Stimulated activated CD4-positive, alpha-beta T cell treated with anti-CD3 and anti-CD28 coated beads, Interleukin-1b, Interleukin-23, amount 100 ng/mL, for 4 hours (primary cell): Measurements from ENCODE around the gene B3GAT1.

Source experiments
- DNase-seq, 2 donors: peaks; one replicate each; pipeline ENCODE4 v3.0.0-alpha.2; 2020; ENCODE audit warnings: low read depth in 2 of 2

B3GAT1 gene

DNA sequence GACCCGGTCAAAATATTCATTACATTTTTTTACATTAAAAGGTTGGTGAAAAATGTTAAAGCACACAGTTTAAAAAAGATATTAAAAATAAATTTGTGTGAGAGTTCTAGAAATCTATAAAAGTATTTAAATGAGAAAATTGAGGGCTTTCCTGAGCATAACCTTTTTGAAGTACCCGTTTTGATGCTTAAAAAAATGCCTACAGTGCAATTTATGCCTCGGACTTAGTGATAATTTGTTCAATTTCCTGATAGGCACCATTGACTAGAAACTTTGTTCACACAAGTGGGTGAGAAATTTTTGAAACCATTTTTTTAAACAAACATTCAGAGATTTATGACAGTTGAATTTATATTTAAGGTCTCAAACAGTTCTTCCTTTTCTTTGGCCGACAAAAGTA lies 29.7 kb upstream of the B3GAT1 start:
- DNase-seq, result no peak

DNA sequence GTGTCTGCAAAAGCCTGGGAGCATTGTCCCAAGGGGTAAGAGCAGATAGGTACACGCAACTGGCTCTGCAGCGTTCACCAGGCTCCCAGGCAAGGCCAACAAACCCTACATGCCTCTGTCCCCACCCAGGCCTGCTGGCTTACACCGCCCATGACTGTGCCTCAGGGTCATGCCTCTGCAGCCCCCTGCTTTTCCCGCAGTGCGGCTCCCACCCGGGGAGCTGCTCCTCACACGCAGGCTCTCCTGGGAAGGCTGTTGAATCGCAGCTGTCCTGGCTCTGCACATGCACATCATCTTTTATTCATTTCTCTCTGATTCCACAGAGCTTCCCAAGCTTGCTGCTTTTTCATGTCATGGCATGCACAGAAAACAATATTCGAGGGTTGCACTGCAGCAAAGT lies 29.2 kb upstream of the B3GAT1 start:
- no peak for DNase-seq

- no peak for DNase-seq
These were observed 28.8 kb upstream of the B3GAT1 start for GRCh38 chr11:134440851-134441250.

GRCh38 chr11:134438542-134439537 lies 26.8 kb upstream of the B3GAT1 start:
- no peak for DNase-seq

DNA sequence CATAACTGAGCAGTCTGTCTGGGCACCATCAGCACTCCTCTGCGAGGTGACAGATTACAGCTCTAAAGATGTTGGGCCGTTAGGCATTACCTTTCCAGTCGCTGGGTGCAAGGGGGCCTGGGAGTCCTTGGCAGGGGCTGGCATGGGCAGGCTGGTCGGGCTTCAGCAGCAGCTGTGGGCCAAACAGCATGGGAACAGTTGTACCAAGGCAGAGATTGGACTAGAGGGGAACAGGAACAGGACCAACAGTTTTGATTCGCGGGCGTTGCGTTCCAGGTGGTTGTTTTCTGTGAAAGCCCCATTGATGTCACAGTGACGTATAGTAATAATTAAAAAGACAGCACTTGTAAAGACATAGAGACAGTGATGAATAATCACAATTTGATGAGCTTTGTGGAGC lies 25.8 kb upstream of the B3GAT1 start:
- no peak for DNase-seq

GRCh38 chr11:134436781-134437180 lies 24.7 kb upstream of the B3GAT1 start:
- DNase-seq, result no peak

DNA sequence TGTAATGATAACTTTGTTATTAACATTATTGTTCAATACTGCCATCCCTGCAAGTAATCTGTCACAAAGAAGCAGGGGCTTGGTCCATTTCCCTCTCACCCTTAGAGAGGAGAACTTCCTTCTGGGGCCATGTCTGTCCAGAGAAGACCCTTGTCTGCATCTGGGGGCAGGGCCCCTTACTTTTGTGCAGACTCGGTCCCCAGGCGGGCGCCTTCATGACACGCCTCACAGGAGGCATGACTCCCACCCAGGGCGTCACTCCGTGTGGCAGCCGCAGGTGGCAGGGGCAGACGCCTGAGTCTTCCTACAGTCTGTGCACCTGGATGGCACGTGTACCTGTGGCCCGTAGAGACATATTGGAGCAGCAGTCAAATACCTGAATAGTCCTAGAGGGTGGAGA lies 21.8 kb upstream of the B3GAT1 start:
- DNase-seq, result no peak

DNA sequence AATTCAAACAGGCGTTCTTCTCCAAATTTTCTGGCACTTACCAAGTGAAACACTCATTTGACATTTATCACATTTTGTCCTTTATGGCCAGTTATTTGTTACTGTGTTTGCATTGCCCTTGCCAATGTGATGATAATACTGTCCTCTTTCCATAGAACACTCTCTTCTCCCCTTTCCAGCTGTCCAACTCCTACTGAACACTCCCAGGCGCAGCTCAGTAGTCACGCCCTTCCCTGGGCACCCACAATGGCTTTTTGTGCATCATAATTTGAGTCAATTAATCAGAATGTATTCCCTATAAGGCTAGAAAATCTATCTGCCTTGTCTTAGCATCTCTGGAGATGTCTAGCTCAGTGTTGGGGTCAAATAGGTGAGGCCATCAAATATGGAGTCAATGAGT lies 21.2 kb upstream of the B3GAT1 start:
- DNase-seq, result no peak

- DNase-seq, result no peak
These were observed 20.7 kb upstream of the B3GAT1 start for GRCh38 chr11:134432776-134433175.

DNA sequence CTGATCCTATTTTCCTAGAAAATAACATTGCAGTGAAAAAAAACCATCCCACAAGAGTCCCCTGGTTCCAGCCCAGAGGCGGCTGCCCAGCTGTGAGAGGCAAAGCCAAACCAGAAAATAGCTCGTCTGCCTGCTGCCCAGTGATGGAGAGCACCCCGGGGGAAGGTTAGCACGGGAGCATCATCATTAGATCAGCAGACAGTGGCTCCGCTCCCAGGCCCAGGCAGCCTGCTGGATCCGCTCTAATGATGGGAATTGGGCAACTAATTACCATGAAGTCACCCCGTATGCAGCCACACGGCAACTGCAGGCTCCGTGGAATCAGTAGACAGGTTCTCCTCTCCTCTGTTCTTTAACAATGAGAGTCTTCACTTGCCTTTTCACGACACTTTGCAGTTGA lies 17.1 kb upstream of the B3GAT1 start:
- DNase-seq, result no peak

DNA sequence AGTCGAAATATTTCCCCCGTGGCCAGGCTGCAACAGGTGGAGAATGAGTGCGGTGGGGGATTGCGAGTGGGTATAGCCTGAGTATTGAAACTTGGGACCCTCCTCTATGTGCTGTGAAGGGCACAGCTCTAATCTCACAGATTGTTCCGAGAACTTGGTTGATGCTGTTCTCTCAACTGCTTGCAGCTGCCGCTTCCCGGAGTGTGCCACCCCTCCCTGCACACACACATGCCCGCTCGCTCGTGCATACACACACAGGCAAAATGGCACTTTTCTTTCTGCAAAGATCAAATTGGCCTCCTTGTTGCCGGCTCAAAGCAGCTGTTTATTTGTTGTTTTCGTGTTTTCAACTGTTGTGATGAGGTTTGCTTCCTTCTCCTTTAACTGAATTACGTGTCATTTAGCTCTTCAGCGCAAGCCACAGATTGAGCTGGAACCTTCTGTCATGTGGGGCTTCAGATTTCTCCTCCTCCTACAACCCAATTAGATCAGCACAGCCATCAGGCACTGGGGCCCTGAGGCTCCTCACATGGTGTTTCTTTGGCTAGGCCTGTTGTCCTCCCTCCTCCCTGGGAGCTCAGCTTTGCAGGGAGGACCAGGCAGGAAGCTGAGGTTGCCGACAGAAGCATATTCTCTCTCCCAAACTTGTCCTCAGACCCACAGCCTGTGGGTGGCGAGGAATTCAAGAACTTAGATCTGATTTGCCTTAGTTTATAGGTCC lies 13.9 kb upstream of the B3GAT1 start:
- DNase-seq, result no peak

GRCh38 chr11:134425413-134425812 lies 13.4 kb upstream of the B3GAT1 start:
- DNase-seq, result no peak

GRCh38 chr11:134423106-134423505 lies 11.1 kb upstream of the B3GAT1 start:
- no peak for DNase-seq

DNA sequence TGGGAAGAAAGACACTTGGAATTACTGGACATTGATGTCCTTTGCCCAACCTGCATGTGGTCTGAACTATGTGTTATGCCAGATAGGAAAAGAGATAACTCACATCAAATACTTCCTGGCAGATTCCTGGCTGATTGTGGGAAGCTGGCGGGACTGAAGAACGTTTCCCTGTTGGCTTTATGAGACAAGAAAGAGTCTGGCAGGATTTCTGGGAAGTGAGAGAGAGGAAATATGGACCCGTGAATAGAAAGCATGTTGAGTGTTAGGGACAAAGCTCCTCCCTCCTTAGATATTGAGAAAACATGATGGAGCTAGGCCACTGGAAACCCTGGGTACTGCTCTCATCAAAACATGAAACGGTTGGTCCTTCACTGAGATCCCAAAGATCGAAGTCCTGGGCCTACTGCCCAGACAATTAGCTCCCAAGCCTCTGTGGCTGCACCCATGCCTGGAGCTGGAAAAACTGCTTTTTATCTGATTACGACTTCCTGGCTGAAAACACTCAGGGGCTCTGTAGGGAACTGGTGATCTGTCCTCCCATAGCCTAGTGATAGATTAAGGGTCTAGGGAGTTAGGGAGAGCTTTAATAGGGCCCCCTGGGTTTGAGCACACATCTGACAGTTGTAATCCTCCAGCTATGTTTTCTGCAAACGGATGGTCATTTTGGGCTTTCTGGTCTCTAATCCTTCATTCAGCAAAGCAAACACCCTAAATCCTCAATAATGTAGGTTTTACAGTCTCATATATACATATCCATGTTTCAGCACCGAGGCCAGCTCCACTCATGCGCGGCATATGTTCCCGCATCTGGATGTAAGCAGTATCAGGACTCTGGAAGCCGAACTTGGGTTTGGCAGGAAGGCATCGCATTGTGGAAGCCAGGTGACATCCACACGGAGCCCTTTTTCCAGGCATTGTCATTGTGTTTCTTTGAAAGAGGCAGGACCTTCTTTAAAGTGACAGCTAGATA lies 6.1 kb upstream of the B3GAT1 start:
- DNase-seq, result no peak

DNA sequence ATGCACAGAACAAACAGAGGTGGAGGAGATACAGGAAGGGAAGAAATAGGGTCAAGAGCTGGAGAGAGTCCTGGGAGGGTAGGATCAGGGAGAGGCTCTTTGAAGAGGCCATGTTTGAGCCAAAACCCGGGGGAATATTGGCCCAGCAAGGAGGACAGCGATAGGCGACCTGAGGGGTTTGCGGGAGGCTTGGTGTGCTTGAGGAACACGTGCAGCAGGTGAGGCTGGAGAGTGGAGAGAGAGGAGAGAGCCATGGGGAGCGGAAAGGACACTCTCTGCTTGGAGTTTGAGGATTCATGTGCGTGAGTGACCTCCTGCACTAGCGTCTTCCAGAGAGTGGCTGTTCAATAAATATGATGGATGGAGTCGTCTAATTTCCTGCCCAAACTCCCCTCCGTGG lies 4.7 kb upstream of the B3GAT1 start:
- no peak for DNase-seq

DNA sequence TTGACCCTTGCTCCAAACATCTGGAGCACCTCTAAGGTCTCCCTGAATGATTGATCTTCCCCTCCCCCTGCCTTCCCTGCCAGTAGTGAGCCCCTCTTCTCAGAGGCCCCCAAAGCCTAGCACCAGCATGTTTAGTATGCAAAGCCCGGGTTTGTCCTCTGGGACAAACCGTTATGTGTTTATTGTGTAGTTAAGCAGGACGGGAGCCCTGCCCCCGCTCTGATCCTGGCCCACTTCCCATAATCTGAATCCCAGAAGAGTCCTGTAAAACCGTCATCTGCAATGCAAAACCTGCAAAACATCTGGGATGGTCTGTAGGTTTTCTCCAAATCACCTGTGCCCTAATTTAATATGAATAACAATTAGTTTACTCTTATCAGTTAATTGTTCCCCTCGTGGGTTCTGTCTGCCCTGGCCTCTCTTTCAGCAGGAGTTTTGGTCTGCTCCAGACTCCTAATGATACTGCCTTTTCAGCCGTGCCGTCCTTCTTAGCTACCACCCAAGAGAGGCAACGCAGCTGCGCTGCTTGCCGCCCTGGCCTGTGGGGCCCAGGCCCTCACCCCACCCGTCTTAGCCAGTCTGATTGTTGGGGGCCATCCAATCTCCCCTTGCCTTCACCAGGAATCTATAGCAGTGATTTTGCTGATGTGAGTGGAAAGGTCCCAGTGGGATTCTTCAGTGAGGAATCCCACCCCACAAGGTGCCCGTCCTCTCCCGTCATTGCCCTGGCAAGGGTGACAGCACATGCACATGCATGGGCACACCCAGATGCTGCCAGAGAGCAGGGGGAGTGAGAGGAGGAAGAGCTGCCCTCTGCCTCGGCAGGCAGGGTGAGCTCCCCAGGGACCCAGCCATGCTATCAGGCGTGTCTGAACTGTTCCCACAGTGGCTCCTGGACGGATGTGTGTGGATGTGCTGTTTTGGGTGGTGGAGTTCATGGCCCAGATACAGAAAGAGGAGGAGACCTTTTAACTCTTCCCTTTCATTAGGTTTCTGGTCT lies 3.0 kb upstream of the B3GAT1 start:
- DNase-seq, result no peak

GRCh38 chr11:134413826-134414731 lies 2.0 kb upstream of the B3GAT1 start:
- no peak for DNase-seq

- DNase-seq, result no peak
These were observed 1.2 kb upstream of the B3GAT1 start for GRCh38 chr11:134413043-134413825.

- no peak for DNase-seq
These were observed 1.3 kb downstream of the B3GAT1 start for GRCh38 chr11:134410766-134411165.
